ENCODE data around the gene ATP8A2.
"Not testable (repeated sequence)": the region's sequence is repeated elsewhere in the genome, so short reads cannot be mapped to it uniquely, and the experiment has no call there.

The ATP8A2 gene

DNA sequence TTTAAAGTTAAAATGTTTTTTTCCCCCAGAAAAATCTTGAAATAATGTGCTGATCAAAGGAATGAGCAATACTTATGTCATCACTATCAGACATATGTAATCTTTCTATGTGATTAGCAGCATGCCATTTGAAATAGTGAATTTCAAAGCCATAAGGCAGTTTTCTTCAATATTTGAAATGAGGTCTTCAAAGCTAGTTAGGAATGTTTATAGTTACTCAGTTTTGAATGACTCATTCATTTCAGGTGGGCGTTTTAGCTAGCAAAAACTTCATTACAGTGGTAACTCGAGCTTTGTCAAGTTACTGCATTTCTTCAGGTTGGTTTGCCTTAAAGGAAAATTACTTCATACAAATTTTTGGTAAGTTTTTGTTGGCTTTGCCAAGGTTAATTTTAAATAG is 102.1 kb downstream of the ATP8A2 start:
- no peak overlapping the region for H3K4me3 ChIP-seq (ENCODE audit: low read length)

GRCh38 chr13:25478186-25478585 is 106.4 kb downstream of the ATP8A2 start:
- Histone ChIP-seq H3K9ac (ENCODE audit: low read length) (no peak overlapping the region), H3K27me3 (ENCODE audit: control insufficient read depth, insufficient read depth, low read length) (no peaks in the 10 kb centered on the region), H3K4me3 (ENCODE audit: low read length) (no peak overlapping the region), H3K4me1 (ENCODE audit: control insufficient read depth, insufficient read depth, low read length) (no peaks in the 10 kb centered on the region), H3K27ac (ENCODE audit: low read depth, low read length) (no peak overlapping the region), H3K36me3 (ENCODE audit: control insufficient read depth, insufficient read depth, low read length) (no peaks in the 10 kb centered on the region)

More for the DNA sequence above, 102.1 kb downstream of the ATP8A2 start:
- H3K27me3 ChIP-seq (ENCODE audit: control insufficient read depth, insufficient read depth, low read length): peaks cover 2% of the 10 kb centered on the region
- H3K9ac ChIP-seq (ENCODE audit: low read length): no peak overlapping the region
- no peak overlapping the region for H3K27ac ChIP-seq (ENCODE audit: low read depth, low read length)
- H3K36me3 ChIP-seq (ENCODE audit: control insufficient read depth, insufficient read depth, low read length): no peaks in the 10 kb centered on the region
- no peaks in the 10 kb centered on the region for H3K4me1 ChIP-seq (ENCODE audit: control insufficient read depth, insufficient read depth, low read length)

- no peaks in the 10 kb centered on the region for H3K27me3 ChIP-seq (ENCODE audit: control insufficient read depth, insufficient read depth, low read length)
- H3K4me1 ChIP-seq (ENCODE audit: control insufficient read depth, insufficient read depth, low read length): no peaks in the 10 kb centered on the region
- no peak overlapping the region for H3K27ac ChIP-seq (ENCODE audit: low read depth, low read length)
- H3K4me3 ChIP-seq (ENCODE audit: low read length): no peak overlapping the region
- no peak overlapping the region for H3K9ac ChIP-seq (ENCODE audit: low read length)
- no peaks in the 10 kb centered on the region for H3K36me3 ChIP-seq (ENCODE audit: control insufficient read depth, insufficient read depth, low read length)
Observed at GRCh38 chr13:25489238-25489637, 117.5 kb downstream of the ATP8A2 start.

DNA sequence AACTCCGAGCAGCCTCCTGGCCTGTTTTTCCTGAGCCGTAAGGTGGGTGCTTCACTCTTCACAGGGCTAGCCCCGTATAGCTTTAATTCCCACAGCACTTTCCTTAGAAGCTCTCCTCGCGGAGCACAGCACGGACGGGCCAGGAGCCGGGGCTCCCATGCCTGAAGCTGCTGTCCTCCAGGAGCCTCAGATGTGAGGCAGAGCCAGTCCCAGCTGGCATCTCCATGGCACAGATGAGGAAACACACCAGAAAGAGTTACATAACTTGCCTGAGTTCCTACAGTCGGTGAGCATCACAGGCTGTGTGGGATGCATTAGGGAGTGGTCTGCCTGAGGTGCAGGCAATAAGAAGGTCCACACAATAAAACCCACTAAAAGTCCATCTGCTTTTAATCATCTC is 118.5 kb downstream of the ATP8A2 start:
- no peaks in the 10 kb centered on the region for H3K4me1 ChIP-seq (ENCODE audit: control insufficient read depth, insufficient read depth, low read length)
- no peaks in the 10 kb centered on the region for H3K36me3 ChIP-seq (ENCODE audit: control insufficient read depth, insufficient read depth, low read length)
- H3K9ac ChIP-seq (ENCODE audit: low read length): no peak overlapping the region
- no peaks in the 10 kb centered on the region for H3K27me3 ChIP-seq (ENCODE audit: control insufficient read depth, insufficient read depth, low read length)
- no peak overlapping the region for H3K27ac ChIP-seq (ENCODE audit: low read depth, low read length)
- H3K4me3 ChIP-seq (ENCODE audit: low read length): no peak overlapping the region

DNA sequence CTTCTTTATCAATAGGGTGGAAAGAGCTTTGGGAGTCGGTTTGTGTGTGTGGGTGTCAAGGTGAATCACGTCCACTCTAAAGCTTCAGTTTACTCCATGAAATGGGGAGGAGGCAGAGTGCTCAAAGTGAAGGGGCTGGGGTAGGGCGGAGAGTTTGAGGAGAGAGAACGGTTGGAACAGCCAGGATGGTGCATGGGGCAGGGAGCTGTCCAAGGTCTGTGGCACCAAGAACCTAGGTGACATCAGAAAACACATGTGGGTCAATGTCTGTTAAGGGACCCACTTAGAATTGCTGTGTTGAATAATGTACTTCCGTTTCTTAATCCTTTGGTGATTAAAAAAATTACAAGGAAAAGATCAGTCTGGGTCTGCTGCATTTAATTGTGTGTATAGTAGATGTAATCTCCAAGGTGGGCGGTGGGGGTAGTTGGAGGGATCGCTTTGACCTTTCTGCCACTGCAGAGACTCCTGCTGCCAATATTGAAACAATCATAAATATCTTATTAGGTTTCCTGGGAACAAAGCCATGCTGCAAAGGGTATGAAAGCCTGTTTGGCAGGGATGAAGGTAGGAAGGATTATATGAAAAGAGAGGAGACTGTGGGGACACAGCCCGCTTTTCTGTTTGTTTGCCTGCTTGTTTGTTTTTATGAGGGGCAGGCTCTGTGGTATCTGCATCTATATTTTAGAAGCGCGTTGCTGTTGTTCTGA is 122.3 kb downstream of the ATP8A2 start:
- no peaks in the 10 kb centered on the region for H3K4me1 ChIP-seq (ENCODE audit: control insufficient read depth, insufficient read depth, low read length)
- no peak overlapping the region for H3K4me3 ChIP-seq (ENCODE audit: low read length)
- H3K27me3 ChIP-seq (ENCODE audit: control insufficient read depth, insufficient read depth, low read length): no peaks in the 10 kb centered on the region
- H3K36me3 ChIP-seq (ENCODE audit: control insufficient read depth, insufficient read depth, low read length): no peaks in the 10 kb centered on the region
- H3K9ac ChIP-seq (ENCODE audit: low read length): no peak overlapping the region
- no peak overlapping the region for H3K27ac ChIP-seq (ENCODE audit: low read depth, low read length)

DNA sequence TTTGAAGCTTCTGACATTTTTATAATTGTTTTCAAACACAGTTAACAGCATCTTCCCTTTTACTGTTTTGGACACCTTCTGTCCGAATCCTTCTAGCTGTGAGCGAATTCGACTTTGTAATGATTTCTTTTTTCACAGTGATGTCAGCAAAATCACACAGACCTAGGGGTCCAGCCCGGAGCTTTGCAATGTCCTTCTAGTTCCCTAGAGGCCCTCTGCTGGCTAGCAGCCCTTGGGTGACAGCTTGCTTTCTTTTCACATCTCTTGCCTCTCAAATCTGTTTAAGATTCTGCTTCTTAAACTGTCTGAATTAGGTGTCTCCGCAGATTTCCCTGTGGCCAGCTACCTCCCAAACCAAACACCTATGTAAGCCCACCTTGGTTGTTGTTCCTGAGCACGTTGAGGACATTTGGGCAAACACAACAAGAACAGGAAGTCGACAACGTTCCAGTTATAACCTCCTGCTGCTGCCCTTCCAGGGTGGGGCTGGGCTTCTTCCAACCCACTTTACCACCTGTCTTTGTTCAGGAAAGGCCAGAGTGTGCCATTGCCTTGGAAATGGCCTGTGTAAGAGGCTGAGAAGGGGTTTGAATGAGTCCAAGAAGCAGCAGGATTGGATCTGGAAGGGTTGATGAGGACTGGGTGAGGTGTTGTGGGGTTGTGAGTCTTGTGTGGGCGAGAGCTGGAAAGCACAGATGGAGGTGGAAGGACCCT is 123.1 kb downstream of the ATP8A2 start:
- Histone ChIP-seq H3K4me1 (ENCODE audit: control insufficient read depth, insufficient read depth, low read length) (no peaks in the 10 kb centered on the region), H3K4me3 (ENCODE audit: low read length) (no peak overlapping the region), H3K27ac (ENCODE audit: low read depth, low read length) (no peak overlapping the region), H3K36me3 (ENCODE audit: control insufficient read depth, insufficient read depth, low read length) (no peaks in the 10 kb centered on the region), H3K9ac (ENCODE audit: low read length) (no peak overlapping the region), H3K27me3 (ENCODE audit: control insufficient read depth, insufficient read depth, low read length) (no peaks in the 10 kb centered on the region)

DNA sequence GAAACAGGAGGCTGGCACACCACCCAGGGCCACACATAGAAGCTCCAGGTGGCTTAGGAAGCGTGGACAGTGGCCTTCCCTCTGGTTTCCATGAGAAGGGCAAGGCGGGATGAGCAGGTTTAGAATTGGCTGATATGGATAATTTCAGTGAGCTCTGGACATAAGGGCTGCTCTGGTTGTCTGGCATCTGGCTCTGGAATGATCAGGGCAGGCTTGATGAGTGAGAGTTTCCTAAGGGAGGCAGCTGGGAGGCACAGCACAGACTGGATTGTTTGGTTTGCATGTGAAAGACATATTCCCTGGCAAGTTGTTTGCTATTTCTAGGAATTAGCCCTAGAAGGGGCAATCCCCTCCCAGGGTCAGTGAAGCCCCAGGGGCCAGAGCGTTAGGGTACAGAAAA is 129.5 kb downstream of the ATP8A2 start:
- no peaks in the 10 kb centered on the region for H3K27me3 ChIP-seq (ENCODE audit: control insufficient read depth, insufficient read depth, low read length)
- H3K9ac ChIP-seq (ENCODE audit: low read length): no peak overlapping the region
- no peak overlapping the region for H3K4me3 ChIP-seq (ENCODE audit: low read length)
- H3K36me3 ChIP-seq (ENCODE audit: control insufficient read depth, insufficient read depth, low read length): no peaks in the 10 kb centered on the region
- H3K4me1 ChIP-seq (ENCODE audit: control insufficient read depth, insufficient read depth, low read length): no peaks in the 10 kb centered on the region
- H3K27ac ChIP-seq (ENCODE audit: low read depth, low read length): no peak overlapping the region

DNA sequence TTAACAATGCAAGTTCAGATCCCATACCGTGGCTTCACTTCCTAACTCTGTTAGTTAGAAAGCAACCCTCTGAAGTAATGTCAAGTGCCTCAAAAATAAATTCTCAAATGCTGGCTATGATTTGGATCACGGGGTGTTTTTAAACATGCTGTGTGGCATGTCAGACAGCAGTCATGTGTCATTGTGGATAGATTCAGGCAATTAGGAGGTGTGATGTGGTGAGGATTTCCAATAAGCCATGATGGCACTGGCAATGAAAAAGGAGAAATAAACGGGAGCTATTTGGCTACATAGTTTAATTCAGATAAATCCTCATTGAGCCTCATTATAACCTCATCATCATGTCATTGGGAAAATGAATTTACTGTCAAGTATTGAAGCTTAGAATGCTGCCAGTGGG is 130.3 kb downstream of the ATP8A2 start:
- Histone ChIP-seq H3K36me3 (ENCODE audit: control insufficient read depth, insufficient read depth, low read length) (no peaks in the 10 kb centered on the region), H3K4me1 (ENCODE audit: control insufficient read depth, insufficient read depth, low read length) (no peaks in the 10 kb centered on the region), H3K27me3 (ENCODE audit: control insufficient read depth, insufficient read depth, low read length) (no peaks in the 10 kb centered on the region), H3K4me3 (ENCODE audit: low read length) (no peak overlapping the region), H3K27ac (ENCODE audit: low read depth, low read length) (no peak overlapping the region), H3K9ac (ENCODE audit: low read length) (no peak overlapping the region)

GRCh38 chr13:25502551-25502950 is 130.8 kb downstream of the ATP8A2 start:
- no peaks in the 10 kb centered on the region for H3K27me3 ChIP-seq (ENCODE audit: control insufficient read depth, insufficient read depth, low read length)
- no peaks in the 10 kb centered on the region for H3K36me3 ChIP-seq (ENCODE audit: control insufficient read depth, insufficient read depth, low read length)
- H3K4me1 ChIP-seq (ENCODE audit: control insufficient read depth, insufficient read depth, low read length): no peaks in the 10 kb centered on the region
- H3K4me3 ChIP-seq (ENCODE audit: low read length): no peak overlapping the region
- no peak overlapping the region for H3K9ac ChIP-seq (ENCODE audit: low read length)
- no peak overlapping the region for H3K27ac ChIP-seq (ENCODE audit: low read depth, low read length)

- Histone ChIP-seq H3K36me3 (ENCODE audit: control insufficient read depth, insufficient read depth, low read length) (no peaks in the 10 kb centered on the region), H3K27ac (ENCODE audit: low read depth, low read length) (no peak overlapping the region), H3K27me3 (ENCODE audit: control insufficient read depth, insufficient read depth, low read length) (no peaks in the 10 kb centered on the region), H3K4me1 (ENCODE audit: control insufficient read depth, insufficient read depth, low read length) (no peaks in the 10 kb centered on the region), H3K9ac (ENCODE audit: low read length) (no peak overlapping the region), H3K4me3 (ENCODE audit: low read length) (no peak overlapping the region)
Observed at GRCh38 chr13:25503856-25504255, 132.1 kb downstream of the ATP8A2 start.

DNA sequence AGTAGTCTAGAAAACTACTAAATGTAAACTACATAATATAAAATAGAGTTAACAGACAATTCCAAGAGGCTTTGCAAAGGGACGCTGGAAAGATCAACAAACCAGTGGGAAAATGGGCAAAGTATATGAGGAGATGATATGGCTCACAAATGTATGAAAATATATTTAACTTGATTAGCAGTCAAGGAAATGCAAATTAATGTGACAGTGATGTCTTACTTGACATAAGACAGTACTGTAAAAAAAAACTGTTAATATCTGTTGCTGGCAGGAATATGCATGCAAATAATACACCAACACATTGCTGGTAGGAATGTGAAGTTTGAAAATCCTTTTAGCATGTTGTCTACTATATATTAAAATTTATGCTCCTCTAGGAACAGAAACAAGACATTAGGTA is 136.1 kb downstream of the ATP8A2 start:
- Histone ChIP-seq H3K27ac (ENCODE audit: low read depth, low read length) (no peak overlapping the region), H3K9ac (ENCODE audit: low read length) (no peak overlapping the region), H3K4me3 (ENCODE audit: low read length) (no peak overlapping the region), H3K36me3 (ENCODE audit: control insufficient read depth, insufficient read depth, low read length) (no peaks in the 10 kb centered on the region), H3K27me3 (ENCODE audit: control insufficient read depth, insufficient read depth, low read length) (no peaks in the 10 kb centered on the region), H3K4me1 (ENCODE audit: control insufficient read depth, insufficient read depth, low read length) (no peaks in the 10 kb centered on the region)

DNA sequence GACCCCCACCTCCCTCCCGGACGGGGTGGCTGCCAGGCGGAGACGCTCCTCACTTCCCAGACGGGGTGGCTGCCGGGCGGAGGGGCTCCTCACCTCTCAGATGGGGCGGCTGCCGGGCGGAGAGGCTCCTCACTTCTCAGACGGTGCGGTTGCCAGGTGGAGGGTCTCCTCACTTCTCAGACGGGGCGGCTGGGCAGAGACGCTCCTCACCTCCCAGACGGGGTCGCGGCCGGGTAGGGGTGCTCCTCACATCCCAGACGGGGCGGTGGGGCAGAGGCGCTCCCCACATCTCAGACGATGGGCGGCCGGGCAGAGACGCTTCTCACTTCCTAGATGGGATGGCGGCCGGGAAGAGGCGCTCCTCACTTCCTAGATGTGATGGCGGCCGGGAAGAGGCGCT is 141.3 kb downstream of the ATP8A2 start:
- H3K4me1 ChIP-seq (ENCODE audit: control insufficient read depth, insufficient read depth, low read length); H3K4me3 ChIP-seq (ENCODE audit: low read length); H3K36me3 ChIP-seq (ENCODE audit: control insufficient read depth, insufficient read depth, low read length); H3K27me3 ChIP-seq (ENCODE audit: control insufficient read depth, insufficient read depth, low read length); H3K9ac ChIP-seq (ENCODE audit: low read length); H3K27ac ChIP-seq (ENCODE audit: low read depth, low read length): not testable (repeated sequence)

GRCh38 chr13:25518441-25518840 is 146.7 kb downstream of the ATP8A2 start:
- Histone ChIP-seq H3K4me1 (ENCODE audit: control insufficient read depth, insufficient read depth, low read length) (no peaks in the 10 kb centered on the region), H3K36me3 (ENCODE audit: control insufficient read depth, insufficient read depth, low read length) (no peaks in the 10 kb centered on the region), H3K4me3 (ENCODE audit: low read length) (no peak overlapping the region), H3K9ac (ENCODE audit: low read length) (no peak overlapping the region), H3K27me3 (ENCODE audit: control insufficient read depth, insufficient read depth, low read length) (no peaks in the 10 kb centered on the region), H3K27ac (ENCODE audit: low read depth, low read length) (no peak overlapping the region)
